ENCODE measurements around the gene TRERF1. TPM values are rescaled to one million over a fixed set of nuclear protein-coding genes. Genes with fewer than 3 reads are reported as not detected.
A peak's percentile ranks its signal among the peaks of the same experiment; 100 is the strongest.

The TRERF1 gene
- total and polyA plus RNA-seq, 2 of the 8 experiments (the other 6 are each of a cell fraction or from before 2014, with no cell fraction given) = 10.8 to 21.5 TPM

GRCh38 chr6:42367353-42368011, 84.2 kb downstream of the TRERF1 start:
- Histone ChIP-seq H3K4ac (replicated peaks; ENCODE audit: insufficient read length, low read depth, low read length) (no peak overlapping the region), H3K79me2 (ENCODE audit: control insufficient read depth in 1 of 2, insufficient read depth in 2 of 2, low read length in 2 of 2) (peaks cover 0 to 74% of the 10 kb centered on the region in 2 experiments; a peak in 3 of 4 replicates), H3K14ac (ENCODE audit: insufficient read length) (no peak overlapping the region), H4K20me1 (replicated peaks in 1 of 2; ENCODE audit: control insufficient read depth in 1 of 2, insufficient read depth in 2 of 2, low read length in 2 of 2) (peaks cover 3 to 15% of the 10 kb centered on the region in 2 experiments), H2BK20ac (ENCODE audit: low read length) (no peak overlapping the region), H2AK5ac (ENCODE audit: low read depth, low read length) (no peak overlapping the region), H3K79me1 (ENCODE audit: low read depth, low read length) (peaks cover 17% of the 10 kb centered on the region), H2AFZ (ENCODE audit: low read length) (no peak overlapping the region), H4K5ac (ENCODE audit: insufficient read length, low read depth, low read length) (no peak overlapping the region), H2BK120ac (replicated peaks; ENCODE audit: low read depth, low read length) (no peak overlapping the region), H3K23me2 (ENCODE audit: low read depth, low read length) (no peaks in the 10 kb centered on the region; the same call in 1 of the 2 replicates), H3K56ac (replicated peaks; ENCODE audit: insufficient read length, low read depth, low read length) (no peak overlapping the region), H3K4me3 (ENCODE audit: extremely low read depth in 1 of 4, insufficient read depth in 2 of 4, low read depth in 3 of 4, low read length in 4 of 4) (no peak overlapping the region), H3K9ac (replicated peaks in 1 of 4; ENCODE audit: extremely low read depth in 1 of 4, low read depth in 3 of 4, low read length in 3 of 4) (no peak overlapping the region), H3K4me1 (replicated peaks in 1 of 4; ENCODE audit: control insufficient read depth in 3 of 4, insufficient read depth in 4 of 4, low read length in 3 of 4) (peaks cover 0 to 3% (median 0%) of the 10 kb centered on the region in 4 experiments; a peak in 3 of 7 replicates), H2BK5ac (ENCODE audit: low read depth, low read length) (no peak overlapping the region), H4K91ac (replicated peaks; ENCODE audit: insufficient read length, low read length) (no peak overlapping the region), H3K36me3 (ENCODE audit: control insufficient read depth in 2 of 4, insufficient read depth in 4 of 4, low read length in 3 of 4) (no peaks in the 10 kb centered on the region), H4K8ac (ENCODE audit: extremely low read depth, insufficient read depth, low read length) (peak overlapping the region; percentile 42), H2BK12ac (ENCODE audit: low read depth, low read length) (no peak overlapping the region), H3K27ac (ENCODE audit: low read depth, low read length) (no peak overlapping the region), H2BK15ac (ENCODE audit: low read length) (no peak overlapping the region), H3K23ac (ENCODE audit: insufficient read length) (no peak overlapping the region), H3K27me3 (replicated peaks in 1 of 4; ENCODE audit: control insufficient read depth in 3 of 4, extremely low read depth in 1 of 4, insufficient read depth in 3 of 4, low read length in 3 of 4) (no peaks in the 10 kb centered on the region), H3K18ac (ENCODE audit: extremely low read depth, low read length) (no peak overlapping the region), H3K9me3 (ENCODE audit: insufficient read depth in 2 of 2, low read depth in 1 of 2, low read length in 1 of 2) (no peaks in the 10 kb centered on the region), H3K4me2 (ENCODE audit: insufficient read depth in 1 of 2, low read depth in 2 of 2, low read length in 2 of 2) (no peak overlapping the region)
- ChIA-PET POLR2A (ENCODE audit: partially characterized antibody) (interaction anchor here (1.6 kb wide), 1 partner anchor 14 kb away, joined by 4 read pairs; no protein-coding TSS in a partner anchor), CTCF (ENCODE audit: partially characterized antibody) (interaction anchor here (0.6 to 1.4 kb wide), 4 partner anchors 20 to 72 kb away, joined by 3 read pairs; no protein-coding TSS in a partner anchor)
- 87% methylated on average over 14 of the region's 14 CpGs; no CpG with 5 or more reads in 1 of the 2 experiments for WGBS, 2 experiments (ENCODE audit: extremely low coverage in 1 of 2, insufficient coverage in 1 of 2, insufficient read length in 1 of 2, insufficient replicate concordance in 2 of 2, low coverage in 1 of 2, low lambda C conversion rate in 2 of 2, missing lambda C conversion rate in 1 of 2)
- FAIRE-seq (no peak), DNase-seq (ENCODE audit: low read depth in 1 of 2, low spot score in 2 of 2) (no peak)
- TF ChIP-seq POLR2AphosphoS5 (IDR thresholded peaks at IDR 0.05; ENCODE audit: low read depth, low read length) (no peak), SAP30 (IDR thresholded peaks at IDR 0.05; ENCODE audit: insufficient read depth, insufficient replicate concordance, low read length) (no peak), TCF12 (IDR thresholded peaks at IDR 0.05; ENCODE audit: low read depth, low read length) (no peak), KDM1A (IDR thresholded peaks at IDR 0.05; ENCODE audit: borderline replicate concordance, low read length) (no peak), RNF2 (IDR thresholded peaks at IDR 0.05; ENCODE audit: borderline replicate concordance, low read depth, low read length, missing control alignments, poor library complexity, severe bottlenecking) (no peak), E2F6 (IDR thresholded peaks at IDR 0.05) (no peak), ASH2L (IDR thresholded peaks at IDR 0.05; ENCODE audit: low read length) (no peak), SIN3A (conservative IDR thresholded peaks at IDR 0.05 in 1 of 2, IDR thresholded peaks at IDR 0.05 in 1 of 2; ENCODE audit: low read depth in 1 of 2, low read length in 2 of 2) (no peak), CHD2 (IDR thresholded peaks at IDR 0.05; ENCODE audit: low read length) (no peak), PHF8 (conservative IDR thresholded peaks at IDR 0.05; ENCODE audit: low read depth, low read length) (no peak)
- TF ChIP-seq, protein P1, sequence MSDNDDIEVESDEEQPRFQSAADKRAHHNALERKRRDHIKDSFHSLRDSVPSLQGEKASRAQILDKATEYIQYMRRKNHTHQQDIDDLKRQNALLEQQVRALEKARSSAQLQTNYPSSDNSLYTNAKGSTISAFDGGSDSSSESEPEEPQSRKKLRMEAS (IDR thresholded peaks at IDR 0.05) = no peak

Measured in H1 (cell line).